Amniotic stem cell (primary cell): ENCODE measurements around the gene CTSV.
"Not testable (repeated sequence)": the region's sequence is repeated elsewhere in the genome, so short reads cannot be mapped to it uniquely, and the experiment has no call there.

Experiments used
- DNase-seq: peaks from one replicate; lab custom pipeline; 2025; lab: John Stamatoyannopoulos, UW

The CTSV gene

DNA sequence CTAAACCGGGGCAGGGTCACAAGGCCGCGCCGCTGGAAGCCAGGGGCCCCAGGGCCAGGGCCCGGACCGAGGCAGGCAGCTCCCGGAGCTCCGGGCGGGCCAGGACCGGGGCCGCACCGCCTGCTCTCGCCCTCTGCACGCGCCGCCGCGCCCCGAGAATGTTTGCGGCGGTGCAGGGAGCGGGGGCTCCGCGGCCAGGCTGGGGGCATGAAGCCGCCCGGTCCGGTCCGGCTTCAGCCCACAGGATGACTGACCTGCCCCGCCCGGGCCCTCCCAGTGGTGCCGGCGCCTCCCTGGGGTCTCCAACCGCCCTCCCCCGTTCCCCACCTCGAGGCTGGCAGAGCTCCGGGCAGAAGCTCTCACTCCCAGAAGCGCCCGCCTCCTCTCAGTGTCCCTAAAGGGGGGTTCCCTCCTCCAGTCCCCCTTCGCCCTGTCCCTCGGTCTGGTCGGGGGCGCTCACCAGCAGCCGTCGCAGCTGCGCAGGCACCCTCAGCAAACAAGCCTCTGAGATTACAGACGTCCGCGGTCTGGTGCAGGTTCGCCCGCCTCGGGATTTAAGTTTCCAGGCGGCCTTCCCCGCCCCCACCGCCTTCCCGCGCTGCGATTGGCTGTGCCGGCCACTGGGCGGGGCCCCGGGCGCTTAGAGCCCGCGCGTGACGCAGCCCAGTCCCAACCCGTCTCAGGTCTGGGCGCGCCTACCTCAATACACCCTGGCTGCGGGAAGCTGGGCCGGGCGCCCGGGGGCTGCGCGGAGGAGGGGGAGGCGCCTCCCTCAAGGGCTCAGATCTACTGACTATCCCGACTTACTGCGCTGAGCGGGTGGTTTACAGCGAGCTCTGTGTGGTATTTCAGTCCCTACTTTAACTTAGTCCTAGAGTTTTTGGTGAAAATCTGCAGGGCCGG, at the start of gene CTSV:
CTSV (minus strand) TSS at position 532 of the 903 bp plus-strand sequence. CDS start 1,099 bp downstream, outside the sequence.
- peak; percentile 80 for DNase-seq

DNA sequence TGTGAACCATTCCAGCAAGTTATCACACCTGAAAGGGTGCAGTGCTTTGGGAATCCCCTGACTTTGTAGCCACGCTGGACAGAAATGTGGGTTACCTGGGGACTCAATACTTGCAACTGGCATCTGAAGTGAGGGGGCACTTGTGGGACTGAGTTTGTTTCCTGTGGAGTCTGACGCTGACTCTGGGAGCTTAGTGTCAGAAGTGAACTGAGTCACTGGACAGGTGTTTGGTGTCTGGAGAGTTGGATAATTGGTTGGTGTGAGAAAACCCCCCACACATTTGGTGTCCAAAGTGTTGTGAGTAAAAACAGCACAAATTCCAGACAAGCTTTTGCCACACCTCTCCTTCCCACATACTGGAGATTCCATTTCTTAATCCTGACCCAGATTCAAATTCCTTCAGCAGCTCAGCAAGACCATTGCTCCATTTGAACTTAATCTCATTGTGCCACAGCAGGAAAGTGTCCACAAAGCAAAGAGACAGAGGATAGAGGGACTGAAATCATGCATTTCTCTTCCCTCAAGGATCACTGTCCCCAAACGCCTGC, 48.8 kb upstream of the CTSV start:
- DNase-seq = not testable (repeated sequence)

DNA sequence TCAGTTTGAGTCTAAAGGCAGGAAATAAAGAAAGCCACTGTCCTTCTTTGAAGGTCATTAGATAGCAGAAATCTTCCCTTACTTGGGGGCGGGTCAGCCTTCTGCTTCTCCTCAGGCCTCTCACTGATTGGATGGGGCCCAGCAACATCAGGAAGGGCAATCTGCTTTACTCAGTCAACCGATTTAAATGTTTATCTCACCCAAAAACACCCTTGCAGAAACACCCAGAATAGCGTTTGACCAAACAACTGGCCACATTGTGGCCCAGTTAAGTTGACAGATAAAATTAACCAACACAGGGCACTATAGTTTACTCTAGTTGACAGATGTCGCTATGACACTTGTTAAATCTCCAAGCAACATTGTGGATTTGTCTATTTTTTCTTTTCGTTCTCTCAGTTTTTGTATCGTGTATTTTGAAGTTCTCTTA, 45.6 kb upstream of the CTSV start:
- DNase-seq = not testable (repeated sequence)

DNA sequence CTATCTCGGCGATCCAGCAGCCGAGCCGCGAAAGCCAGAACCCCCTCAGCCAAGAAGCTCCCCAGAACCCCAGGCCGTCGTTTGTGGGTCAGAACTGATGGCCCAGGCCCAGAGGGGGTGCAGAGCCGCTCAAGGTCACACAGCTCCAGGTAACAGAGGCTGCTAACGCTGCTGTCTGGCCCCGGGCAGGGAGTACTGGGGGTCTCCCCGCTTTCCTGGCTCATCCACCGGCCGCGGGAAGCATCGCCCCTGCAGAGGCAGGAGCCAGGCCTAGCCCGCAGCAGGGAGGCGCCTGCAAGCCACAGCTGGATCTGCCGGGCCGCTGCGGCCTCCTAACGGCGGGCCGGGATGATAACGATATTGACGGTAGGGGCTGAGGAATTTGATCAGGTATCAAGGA, 39.4 kb upstream of the CTSV start:
- no peak for DNase-seq

DNA sequence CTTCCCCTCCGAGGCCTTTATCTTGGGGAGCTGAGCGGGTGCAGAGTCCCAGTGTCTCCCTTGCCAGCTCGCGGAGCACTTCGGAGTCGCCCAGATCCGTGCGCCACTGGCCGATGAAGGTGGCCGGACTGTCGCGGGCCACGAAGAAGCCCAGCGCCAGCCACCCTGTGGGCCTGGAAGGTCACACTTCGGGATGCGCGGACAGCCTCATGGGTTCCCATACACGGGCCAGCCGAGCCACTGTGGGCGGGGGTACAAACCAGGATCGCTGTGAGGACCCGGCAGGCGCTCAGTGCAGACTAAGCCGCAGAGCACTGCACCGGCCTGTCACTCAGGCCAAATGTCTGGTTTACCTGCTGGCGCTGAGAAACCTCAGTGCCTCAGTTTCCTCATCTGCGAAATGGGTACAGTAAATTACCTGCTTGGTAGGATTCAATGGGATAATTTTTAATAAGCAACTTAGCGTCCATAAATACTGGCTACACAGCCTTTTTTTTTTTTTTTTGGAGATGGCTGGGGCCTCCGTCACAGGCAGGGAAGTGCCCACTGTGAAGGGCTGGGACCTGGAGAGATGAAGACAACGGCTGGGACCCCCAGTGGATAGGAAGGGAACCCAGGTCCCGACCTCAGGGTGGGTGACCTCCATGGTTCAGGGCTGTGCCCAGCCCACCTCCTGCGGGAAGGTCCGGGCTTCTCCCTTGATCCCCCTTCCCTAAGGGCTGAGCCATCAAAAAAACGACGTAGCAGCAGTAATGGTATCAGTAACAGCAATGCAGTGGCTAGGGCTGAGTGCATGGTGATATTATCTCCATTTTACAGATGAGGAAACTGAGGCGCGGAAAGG, 38.7 kb upstream of the CTSV start:
- DNase-seq = no peak

DNA sequence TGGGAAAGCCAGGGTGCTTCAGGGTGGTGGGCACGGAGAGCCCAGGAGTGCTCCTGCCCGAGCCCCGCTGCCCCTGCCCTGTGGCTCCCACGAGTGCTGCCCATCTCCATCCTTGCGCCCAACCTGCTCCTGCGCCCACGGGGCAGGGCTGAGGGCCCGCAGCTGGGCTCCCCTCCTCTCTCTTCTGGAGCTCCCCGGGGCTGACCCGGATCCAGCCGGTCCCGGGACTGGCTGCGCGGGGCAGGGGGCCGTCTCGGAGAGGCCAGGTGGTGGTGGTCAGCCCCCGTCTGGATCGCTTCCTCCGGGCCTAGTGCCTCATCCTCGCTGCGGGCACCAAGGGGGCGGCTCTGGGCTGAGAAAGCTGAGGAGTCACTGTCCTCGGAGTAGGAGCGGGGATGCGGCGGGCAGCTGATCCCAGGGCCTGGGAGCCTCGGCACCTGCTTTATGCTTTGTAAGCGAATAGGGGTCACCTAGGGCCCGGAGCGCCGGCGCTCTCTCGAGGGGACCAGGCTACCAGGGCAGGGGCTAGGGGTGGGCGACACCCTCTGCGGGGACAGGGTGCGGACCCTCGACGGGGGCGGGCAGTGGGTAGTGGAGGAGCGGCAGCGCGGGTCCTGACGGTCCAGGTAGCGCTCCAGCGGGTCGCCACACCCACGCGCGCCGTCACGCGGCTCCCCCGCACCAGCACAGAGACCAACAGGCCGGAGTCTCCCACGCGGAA, 37.9 kb upstream of the CTSV start:
- DNase-seq = not testable (repeated sequence)

DNA sequence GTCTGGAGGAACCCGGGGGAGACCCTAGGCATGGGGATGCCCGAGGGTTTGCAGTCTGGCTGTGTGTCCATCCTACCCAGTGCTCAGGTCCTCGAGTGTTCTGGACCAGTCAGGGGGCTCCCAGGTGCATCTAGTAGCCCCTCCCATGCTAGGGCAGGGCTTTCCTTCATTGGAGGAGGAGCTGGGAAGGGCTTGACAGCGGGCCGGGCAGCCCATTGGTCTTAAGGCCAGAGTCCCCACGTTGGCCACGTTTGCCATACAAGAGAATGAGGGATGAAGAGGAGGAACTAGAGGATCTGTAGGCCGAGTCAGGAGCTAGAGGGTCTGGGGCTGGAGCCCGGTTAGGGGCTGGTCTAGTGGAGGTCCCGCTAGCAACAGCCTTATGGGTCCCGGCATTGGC, 37.3 kb upstream of the CTSV start:
- no peak for DNase-seq

- DNase-seq = no peak
Measured at GRCh38 chr9:97075289-97075985, 36.5 kb upstream of the CTSV start.

GRCh38 chr9:97073506-97073905, 34.6 kb upstream of the CTSV start:
- DNase-seq = no peak

GRCh38 chr9:97072285-97072776, 33.4 kb upstream of the CTSV start:
- DNase-seq = no peak

- not testable (repeated sequence) for DNase-seq
Measured at GRCh38 chr9:97070325-97070724, 31.4 kb upstream of the CTSV start.

DNA sequence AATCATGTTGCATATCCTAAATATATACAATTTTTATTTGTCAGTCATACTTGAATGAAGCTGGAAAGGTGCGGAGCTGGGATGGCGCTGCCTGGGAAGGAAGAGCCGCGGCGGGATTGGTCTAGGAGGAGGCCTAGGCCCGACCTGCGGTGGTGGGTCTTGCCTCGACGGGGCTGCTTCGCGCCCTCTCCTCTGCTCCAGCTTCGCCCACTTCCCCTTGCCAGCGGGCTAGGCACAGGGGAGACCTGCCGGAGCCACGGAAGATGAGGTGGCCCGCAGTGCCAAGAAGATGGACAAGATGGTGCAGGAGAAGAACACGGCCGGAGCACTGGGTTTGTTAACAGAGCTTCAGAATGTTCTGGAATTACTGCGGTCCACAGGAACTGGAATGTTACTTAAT, 28.5 kb upstream of the CTSV start:
- no peak for DNase-seq

DNA sequence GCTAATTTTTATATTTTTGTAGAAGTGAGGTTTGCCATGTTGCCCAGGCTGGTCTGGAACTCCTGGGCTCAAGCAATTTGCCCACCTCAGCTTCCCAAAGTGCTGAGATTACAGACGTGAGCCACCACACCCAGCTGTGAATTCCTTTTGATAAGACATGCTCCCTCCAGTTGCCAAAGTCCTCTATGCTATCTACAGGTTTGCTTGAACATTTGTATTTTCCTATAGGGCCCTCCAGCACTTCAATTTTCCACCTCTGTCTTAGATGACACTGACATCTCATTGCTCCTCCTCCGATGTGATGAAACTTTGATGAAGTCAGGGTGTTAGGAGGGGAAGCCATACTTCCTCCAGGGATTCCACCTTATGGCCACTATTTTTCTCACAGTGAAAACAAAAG, 25.2 kb upstream of the CTSV start:
- no peak for DNase-seq

GRCh38 chr9:97060796-97061195, 21.9 kb upstream of the CTSV start:
- DNase-seq = no peak

- DNase-seq = no peak
Measured at GRCh38 chr9:97059626-97060025, 20.7 kb upstream of the CTSV start.

- no peak for DNase-seq
Measured at GRCh38 chr9:97057651-97058050, 18.7 kb upstream of the CTSV start.

DNA sequence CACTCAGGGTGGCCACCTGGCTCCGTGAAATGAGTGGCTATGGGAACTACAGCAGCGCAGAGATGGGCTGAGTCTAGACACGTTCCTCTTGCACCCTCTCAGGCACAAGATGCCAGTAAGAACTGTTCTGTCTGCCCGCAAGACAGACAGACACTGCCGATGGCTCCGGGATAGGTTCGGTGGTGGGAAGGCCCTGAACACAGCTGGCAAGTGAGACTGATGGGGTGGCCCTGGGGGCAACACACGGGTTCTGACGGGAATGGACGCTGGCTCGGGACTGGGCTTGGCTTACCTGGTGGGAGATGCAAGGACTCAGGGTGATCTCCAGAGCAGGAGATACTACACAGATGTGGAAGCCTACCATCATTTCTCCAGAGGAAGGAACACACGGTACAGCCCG, 16.9 kb upstream of the CTSV start:
- not testable (repeated sequence) for DNase-seq

DNA sequence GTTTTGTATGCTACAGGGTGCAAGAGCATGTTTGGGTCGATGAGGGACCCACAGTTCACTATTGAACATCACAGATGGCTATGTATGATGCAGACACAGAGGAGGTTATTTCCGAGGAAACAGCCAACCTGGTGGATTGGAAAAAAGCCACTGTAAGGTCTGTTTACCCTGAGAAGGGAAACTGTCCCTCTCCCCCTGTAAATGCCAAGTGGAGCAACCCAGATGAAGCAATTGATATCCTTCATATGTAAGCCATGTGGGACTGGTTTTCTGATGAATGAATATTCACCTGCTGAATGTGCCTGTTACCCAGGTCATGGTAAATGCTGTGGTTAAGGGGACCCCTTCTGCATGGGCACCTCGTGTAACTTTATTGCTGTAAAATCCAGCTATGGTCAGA, 14.8 kb upstream of the CTSV start:
- no peak for DNase-seq

- no peak for DNase-seq
Measured at GRCh38 chr9:97052735-97053134, 13.8 kb upstream of the CTSV start.

DNA sequence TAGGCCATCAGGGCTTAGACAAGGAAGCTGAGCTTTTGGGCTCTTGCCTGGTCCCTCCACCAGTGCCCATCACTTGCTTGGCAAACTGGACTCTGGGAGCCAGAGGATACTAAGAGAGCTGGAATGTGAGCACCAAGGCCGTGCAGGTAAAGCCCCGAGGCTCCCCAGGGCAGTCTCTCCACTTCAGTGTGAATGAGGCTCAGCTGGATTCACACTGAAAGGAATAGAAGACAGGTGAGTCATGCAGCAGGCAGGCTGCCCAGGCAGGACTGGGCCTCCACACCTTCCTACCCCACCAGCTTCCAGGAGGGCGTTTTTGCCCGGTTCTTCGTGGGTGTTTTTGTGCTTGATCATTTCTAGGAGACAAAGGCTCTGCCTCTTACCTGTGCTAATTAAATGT, 7.3 kb upstream of the CTSV start:
- no peak for DNase-seq

GRCh38 chr9:97045300-97045699, 6.4 kb upstream of the CTSV start:
- DNase-seq = no peak
